Loucy (cell line): Measurements from ENCODE around the gene GNAT2.

ENCODE experiments used
- H2AFZ ChIP-seq: fragments of 200-600 bp; sonication (generic); 2 replicates; pipeline ENCODE4 v1.6.0; 2016; ENCODE audit warnings: antibody characterized with exemption, mild to moderate bottlenecking, low read length, moderate library complexity
- H3F3A ChIP-seq: fragments of 200-600 bp; 2 replicates; pipeline ENCODE4 v1.6.0; 2016; ENCODE audit warnings: antibody characterized with exemption, low read depth, mild to moderate bottlenecking
- H3K27me3 ChIP-seq: fragments of 200-600 bp; sonication (generic); 2 replicates; pipeline ENCODE4 v1.6.1; 2014; ENCODE audit warnings: low read length, mild to moderate bottlenecking; ENCODE audit not compliant: insufficient read depth, poor library complexity, severe bottlenecking
- H3K36me3 ChIP-seq: fragments of 200-600 bp; sonication (generic); 2 replicates; pipeline ENCODE4 v1.6.1; 2016; ENCODE audit warnings: low read length; ENCODE audit not compliant: insufficient read depth
- H3K4me1 ChIP-seq: fragments of 200-600 bp; sonication (generic); 2 replicates; pipeline ENCODE4 v1.5.1; 2014; ENCODE audit warnings: low read length, mild to moderate bottlenecking; ENCODE audit not compliant: insufficient read depth, poor library complexity, severe bottlenecking
- H3K4me2 ChIP-seq: fragments of 200-600 bp; sonication (generic); 2 replicates; pipeline ENCODE4 v1.6.0; 2014; ENCODE audit warnings: antibody characterized with exemption, low read length, low read depth, mild to moderate bottlenecking; ENCODE audit not compliant: poor library complexity, severe bottlenecking
- H3K4me3 ChIP-seq: fragments of 200-600 bp; sonication (generic); 2 replicates; pipeline ENCODE4 v1.5.1; 2014; ENCODE audit warnings: low read length, mild to moderate bottlenecking, mixed read lengths; ENCODE audit not compliant: poor library complexity, severe bottlenecking
- H3K79me2 ChIP-seq: fragments of 200-600 bp; sonication (generic); 2 replicates; pipeline ENCODE4 v1.6.1; 2014; ENCODE audit warnings: low read length; ENCODE audit not compliant: insufficient read depth
- H3K9ac ChIP-seq: fragments of 200-600 bp; sonication (generic); 2 replicates; pipeline ENCODE4 v1.6.0; 2014; ENCODE audit warnings: mild to moderate bottlenecking, low read depth, low read length, moderate library complexity; ENCODE audit not compliant: poor library complexity, severe bottlenecking
- H3K9me2 ChIP-seq: fragments of 200-600 bp; sonication (generic); replicated peaks from 2 replicates; pipeline ENCODE4 v1.6.1; 2016; ENCODE audit warnings: low read depth, low read length, mixed read lengths
- H3K9me3 ChIP-seq: fragments of 200-600 bp; sonication (generic); 2 replicates; pipeline ENCODE4 v1.6.1; 2014; ENCODE audit warnings: mild to moderate bottlenecking, antibody characterized with exemption, low read length, low read depth; ENCODE audit not compliant: insufficient read depth
- H4K20me1 ChIP-seq: fragments of 200-600 bp; sonication (generic); 2 replicates; pipeline ENCODE4 v1.6.0; 2014; ENCODE audit warnings: antibody characterized with exemption, low read length, mild to moderate bottlenecking; ENCODE audit not compliant: insufficient read depth, poor library complexity, severe bottlenecking
- CTCF ChIP-seq: fragments of 200-600 bp; sonication (generic); conservative IDR thresholded peaks from 2 replicates; pipeline ENCODE4 v1.5.1; 2014; ENCODE audit warnings: mild to moderate bottlenecking, antibody characterized with exemption, low read length
- EZH2phosphoT487 ChIP-seq: fragments of 200-600 bp; IDR thresholded peaks from 2 replicates; pipeline ENCODE4 v1.6.1; 2018; ENCODE audit warnings: antibody characterized with exemption, mild to moderate bottlenecking, moderate library complexity, borderline replicate concordance

Gene GNAT2

GRCh38 chr1:109598156-109598555 lies 21.3 kb downstream of the GNAT2 start:
- no peak for TF ChIP-seq EZH2phosphoT487
- TF ChIP-seq CTCF, result no peak
- H3K4me1 ChIP-seq, result peaks cover 2% of the 10 kb centered on the region
- no peak overlapping the region for H3K4me3 ChIP-seq
- H3K79me2 ChIP-seq, result no peaks in the 10 kb centered on the region
- no peak overlapping the region for H3K9ac ChIP-seq
- no peaks in the 10 kb centered on the region for H3K27me3 ChIP-seq
- H3K4me2 ChIP-seq, result no peak overlapping the region
- H3K9me3 ChIP-seq, result no peaks in the 10 kb centered on the region
- no peaks in the 10 kb centered on the region for H4K20me1 ChIP-seq
- H3K36me3 ChIP-seq, result peaks cover 25% of the 10 kb centered on the region; the same call in 1 of the 2 replicates
- no peak overlapping the region for H2AFZ ChIP-seq
- no peaks in the 10 kb centered on the region for H3K9me2 ChIP-seq
- no peaks in the 10 kb centered on the region for H3F3A ChIP-seq

GRCh38 chr1:109595531-109595930 lies 23.9 kb downstream of the GNAT2 start:
- Histone ChIP-seq H3K4me2 (no peak overlapping the region), H3K4me3 (no peak overlapping the region), H3K9me3 (no peaks in the 10 kb centered on the region), H3K9me2 (no peaks in the 10 kb centered on the region), H3K4me1 (no peaks in the 10 kb centered on the region), H3K36me3 (peaks cover 51% of the 10 kb centered on the region), H4K20me1 (no peaks in the 10 kb centered on the region), H3K79me2 (no peaks in the 10 kb centered on the region), H3K9ac (no peak overlapping the region), H3F3A (no peaks in the 10 kb centered on the region), H3K27me3 (no peaks in the 10 kb centered on the region), H2AFZ (no peak overlapping the region)
- TF ChIP-seq CTCF, result no peak

GRCh38 chr1:109592916-109593315 lies 26.5 kb downstream of the GNAT2 start:
- no peak overlapping the region for H3K4me3 ChIP-seq
- H3F3A ChIP-seq, result no peaks in the 10 kb centered on the region
- H2AFZ ChIP-seq, result no peak overlapping the region
- H3K4me2 ChIP-seq, result no peak overlapping the region
- no peaks in the 10 kb centered on the region for H3K4me1 ChIP-seq
- no peaks in the 10 kb centered on the region for H3K9me3 ChIP-seq
- peaks cover 76% of the 10 kb centered on the region for H3K36me3 ChIP-seq
- H3K9ac ChIP-seq, result no peak overlapping the region
- no peaks in the 10 kb centered on the region for H3K27me3 ChIP-seq
- TF ChIP-seq CTCF (no peak), EZH2phosphoT487 (no peak)
- no peaks in the 10 kb centered on the region for H3K9me2 ChIP-seq
- H3K79me2 ChIP-seq, result no peaks in the 10 kb centered on the region
- no peaks in the 10 kb centered on the region for H4K20me1 ChIP-seq
